ENCODE results near the gene TMEM236.
A peak's percentile ranks its signal among the peaks of the same experiment; 100 is the strongest.

Gene TMEM236

GRCh38 chr10:17730667-17731066 is 21.3 kb upstream of the TMEM236 start:
- TF ChIP-seq JUND (IDR thresholded peaks at IDR 0.05; ENCODE audit: low read depth) = no peak
- in situ Hi-C loops (cut with HindIII; ENCODE audit: low pct_unique_long_range_greater_than_20kb, low sequenced_read_pairs) = no loop called here
- no peak for DNase-seq (ENCODE audit: low read depth in 1 of 2, low spot score in 1 of 2)

- in situ Hi-C loops (cut with HindIII; ENCODE audit: low pct_unique_long_range_greater_than_20kb, low sequenced_read_pairs) = no loop called here
- DNase-seq (ENCODE audit: low read depth in 1 of 2, low spot score in 1 of 2) = no peak
- no peak for TF ChIP-seq JUND (IDR thresholded peaks at IDR 0.05; ENCODE audit: low read depth)
Observed at GRCh38 chr10:17731331-17732020, 20.5 kb upstream of the TMEM236 start.

DNA sequence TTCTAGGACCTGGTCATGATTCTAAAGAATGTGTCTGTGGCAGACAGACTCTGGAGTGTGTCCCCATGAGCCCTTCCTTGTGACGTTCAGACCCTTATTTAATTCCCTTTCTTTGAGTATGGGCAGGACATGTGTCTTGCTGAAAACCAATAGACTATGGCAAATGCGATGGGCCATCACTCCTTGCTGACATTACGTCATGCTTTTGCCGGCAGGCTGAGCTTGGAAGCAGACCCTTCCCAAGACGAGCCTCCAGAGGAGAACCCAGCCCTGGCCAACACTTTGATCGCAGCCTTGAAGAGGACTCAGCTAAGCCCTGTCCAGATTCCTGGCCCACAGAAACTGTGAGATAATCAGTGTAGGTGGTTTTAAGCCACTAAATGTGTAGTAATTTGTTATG is 18.4 kb upstream of the TMEM236 start:
- no peak for DNase-seq (ENCODE audit: low read depth in 1 of 2, low spot score in 1 of 2)
- in situ Hi-C loops (cut with HindIII; ENCODE audit: low pct_unique_long_range_greater_than_20kb, low sequenced_read_pairs) = no loop called here
- TF ChIP-seq JUND (IDR thresholded peaks at IDR 0.05; ENCODE audit: low read depth) = no peak

DNA sequence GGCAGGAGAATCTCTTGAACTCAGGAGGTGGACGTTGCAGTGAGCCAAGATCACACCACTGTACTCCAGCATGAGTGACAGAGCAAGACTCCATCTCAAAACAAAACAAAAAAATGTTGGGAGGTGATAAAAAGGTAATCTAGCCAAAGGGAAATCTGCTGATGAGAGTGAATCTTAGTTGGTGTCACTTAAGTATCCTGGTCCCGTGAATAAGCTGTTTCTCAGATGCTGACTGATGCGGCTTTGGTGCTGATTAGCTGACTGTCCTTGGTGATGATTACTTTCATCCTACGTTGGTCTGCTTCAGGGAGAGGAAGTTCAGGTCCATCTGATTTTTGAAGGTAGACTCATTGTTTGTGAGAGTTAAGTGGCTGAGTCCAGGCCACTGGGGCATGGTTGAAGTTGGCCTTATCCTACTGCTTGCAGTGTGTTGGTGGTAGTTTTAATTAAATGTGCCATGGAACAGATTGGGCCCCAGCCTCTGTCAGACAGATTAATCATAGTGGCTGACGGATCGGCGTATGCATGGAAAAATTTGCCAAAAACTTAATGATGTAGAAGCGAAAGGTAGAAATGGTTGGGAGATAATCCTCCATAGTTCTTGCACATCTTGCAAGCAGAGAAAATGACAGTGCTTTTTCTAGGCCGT is 17.4 kb upstream of the TMEM236 start:
- no peak for TF ChIP-seq JUND (IDR thresholded peaks at IDR 0.05; ENCODE audit: low read depth)
- no peak for DNase-seq (ENCODE audit: low read depth in 1 of 2, low spot score in 1 of 2)
- in situ Hi-C loops (cut with HindIII; ENCODE audit: low pct_unique_long_range_greater_than_20kb, low sequenced_read_pairs) = no loop called here

DNA sequence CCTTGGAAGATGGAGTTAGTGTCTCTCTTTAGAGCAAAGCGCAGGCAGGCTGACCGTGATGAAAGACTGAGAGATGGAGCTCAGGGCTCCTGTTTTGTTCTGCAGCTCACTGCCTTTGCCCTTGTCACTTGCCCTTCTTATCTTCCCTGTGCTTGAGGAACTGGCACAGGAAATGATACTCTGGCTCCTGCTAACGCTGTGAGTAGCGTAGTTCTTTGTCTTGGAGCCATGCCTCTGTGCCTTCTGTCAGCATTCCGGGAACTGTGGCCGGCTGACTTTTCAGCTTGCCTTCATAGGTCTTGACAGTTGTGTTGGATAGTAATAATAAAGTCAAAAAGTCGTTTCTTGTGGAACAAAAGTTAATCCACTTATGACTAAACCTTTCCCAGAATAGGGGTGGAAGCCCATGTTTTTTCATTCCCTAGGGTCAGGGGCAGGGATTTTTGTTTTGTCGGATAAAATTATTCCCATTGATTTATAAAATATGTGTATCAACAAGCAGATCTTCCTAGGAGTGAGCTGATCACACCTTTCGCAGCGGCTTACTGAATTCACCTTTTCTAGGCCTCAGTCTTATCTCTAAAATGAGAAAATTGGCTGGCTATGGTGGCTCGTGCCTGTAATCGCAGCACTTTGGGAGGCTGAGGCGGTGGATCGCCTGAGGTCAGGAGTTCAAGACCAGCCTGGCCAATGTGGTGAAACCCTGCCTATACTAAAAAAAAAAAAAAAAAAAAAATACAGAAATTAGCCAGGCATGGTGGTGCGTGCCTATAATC is 16.6 kb upstream of the TMEM236 start:
- in situ Hi-C loops (cut with HindIII; ENCODE audit: low pct_unique_long_range_greater_than_20kb, low sequenced_read_pairs) = no loop called here
- TF ChIP-seq JUND (IDR thresholded peaks at IDR 0.05; ENCODE audit: low read depth) = no peak
- no peak for DNase-seq (ENCODE audit: low read depth in 1 of 2, low spot score in 1 of 2)

DNA sequence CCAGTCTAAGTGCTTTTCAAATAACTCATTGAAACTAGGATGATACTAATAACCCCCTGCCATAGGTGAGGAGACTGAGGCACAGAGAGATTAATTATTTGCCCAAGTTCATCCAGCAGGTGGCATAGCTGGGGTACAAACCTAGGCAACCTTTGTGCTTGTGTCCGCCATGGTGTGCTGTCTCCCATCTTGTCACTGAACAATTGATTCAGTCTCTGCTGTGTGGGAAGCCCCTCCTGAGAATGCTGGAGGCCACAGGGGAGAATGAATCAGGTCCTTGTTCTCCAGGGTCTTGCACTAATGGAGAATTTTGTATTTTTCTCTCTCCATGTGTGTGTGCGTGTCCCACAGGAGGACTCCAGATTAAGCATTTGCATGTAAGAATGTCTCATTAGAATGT is 15.8 kb upstream of the TMEM236 start:
- in situ Hi-C loops (cut with HindIII; ENCODE audit: low pct_unique_long_range_greater_than_20kb, low sequenced_read_pairs) = no loop called here
- peak in 1 of 2 experiments; percentile 20 for DNase-seq (ENCODE audit: low read depth in 1 of 2, low spot score in 1 of 2)
- no peak for TF ChIP-seq JUND (IDR thresholded peaks at IDR 0.05; ENCODE audit: low read depth)

- in situ Hi-C loops (cut with HindIII; ENCODE audit: low pct_unique_long_range_greater_than_20kb, low sequenced_read_pairs) = no loop called here
- DNase-seq (ENCODE audit: low read depth in 1 of 2, low spot score in 1 of 2) = peak; percentile 24 to 54
- no peak for TF ChIP-seq JUND (IDR thresholded peaks at IDR 0.05; ENCODE audit: low read depth)
Observed at GRCh38 chr10:17737027-17737965, 14.7 kb upstream of the TMEM236 start.

GRCh38 chr10:17740668-17741067 is 11.3 kb upstream of the TMEM236 start:
- DNase-seq (ENCODE audit: low read depth in 1 of 2, low spot score in 1 of 2) = no peak
- in situ Hi-C loops (cut with HindIII; ENCODE audit: low pct_unique_long_range_greater_than_20kb, low sequenced_read_pairs) = no loop called here
- TF ChIP-seq JUND (IDR thresholded peaks at IDR 0.05; ENCODE audit: low read depth) = no peak

- peak in 1 of 2 experiments; percentile 60 for DNase-seq (ENCODE audit: low read depth in 1 of 2, low spot score in 1 of 2)
- no peak for TF ChIP-seq JUND (IDR thresholded peaks at IDR 0.05; ENCODE audit: low read depth)
- in situ Hi-C loops (cut with HindIII; ENCODE audit: low pct_unique_long_range_greater_than_20kb, low sequenced_read_pairs) = no loop called here
Observed at GRCh38 chr10:17742918-17743317, 9.1 kb upstream of the TMEM236 start.

DNA sequence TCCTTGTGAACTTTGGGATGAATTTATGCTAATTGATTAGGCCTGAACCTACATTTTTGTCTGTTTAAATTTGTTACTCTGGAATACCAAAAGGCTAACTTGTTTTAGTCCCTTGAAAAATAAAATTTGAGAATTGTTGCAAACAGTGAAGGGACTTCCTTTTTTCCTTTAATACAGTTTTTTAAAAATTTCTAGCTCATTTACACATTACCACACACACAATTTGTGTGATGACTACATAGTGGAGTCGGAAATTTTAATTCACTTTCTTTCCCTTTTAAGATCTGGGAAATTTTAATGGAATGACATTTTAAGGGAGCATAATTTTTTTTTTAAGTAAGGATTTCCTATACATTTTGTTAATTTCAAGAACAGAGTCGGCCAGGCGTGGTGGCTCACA is 8.6 kb upstream of the TMEM236 start:
- in situ Hi-C loops (cut with HindIII; ENCODE audit: low pct_unique_long_range_greater_than_20kb, low sequenced_read_pairs) = no loop called here
- DNase-seq (ENCODE audit: low read depth in 1 of 2, low spot score in 1 of 2) = no peak
- TF ChIP-seq JUND (IDR thresholded peaks at IDR 0.05; ENCODE audit: low read depth) = no peak

- DNase-seq (ENCODE audit: low read depth in 1 of 2, low spot score in 1 of 2) = no peak
- in situ Hi-C loops (cut with HindIII; ENCODE audit: low pct_unique_long_range_greater_than_20kb, low sequenced_read_pairs) = no loop called here
- TF ChIP-seq JUND (IDR thresholded peaks at IDR 0.05; ENCODE audit: low read depth) = no peak
Observed at GRCh38 chr10:17744341-17744861, 7.6 kb upstream of the TMEM236 start.

All from T47D (cell line).